Right lobe of liver (tissue), 6 donors: ENCODE results near the gene WNK1. TPM values are rescaled to one million over a fixed set of nuclear protein-coding genes. Genes with fewer than 3 reads are reported as not detected.

Source experiments
- ATAC-seq, 4 donors: fragments of 200-7000 bp; cut with Tn5 transposase; one replicate each; pipeline ENCODE4 v1.9.1; 2020; ENCODE audit warnings: mild to moderate bottlenecking in 4 of 4, moderate library complexity in 4 of 4
- DNase-seq, 3 donors: peaks; one replicate each; pipeline ENCODE4 v3.0.0-alpha.2; 2020
- H3K27ac ChIP-seq, 3 donors: fragments of 200-600 bp; one replicate each; pipeline ENCODE4 v1.8.0; 2022
- H3K27me3 ChIP-seq, 2 donors: fragments of 200-600 bp; one replicate each; pipeline ENCODE4 v1.8.0; 2022
- H3K36me3 ChIP-seq, 4 donors: fragments of 200-600 bp; sonication (generic) in 1 of 4; one replicate each; pipeline versions ENCODE4 v1.5.1 to v1.8.0; 2017 to 2022; ENCODE audit warnings: control low read depth in 1 of 4
- H3K4me1 ChIP-seq, 4 donors: fragments of 200-600 bp; sonication (generic) in 1 of 4; one replicate each; pipeline versions ENCODE4 v1.5.1 to v1.8.0; 2017 to 2022; ENCODE audit warnings: control low read depth in 1 of 4
- H3K4me3 ChIP-seq, 3 donors: fragments of 200-600 bp; one replicate each; pipeline ENCODE4 v1.8.0; 2022
- H3K9me3 ChIP-seq, 4 donors: fragments of 200-600 bp; sonication (generic) in 1 of 4; one replicate each; pipeline versions ENCODE4 v1.5.1 to v1.8.0; 2017 to 2022; ENCODE audit warnings: control low read depth in 1 of 4
- POLR2A ChIP-seq: fragments of 450-650 bp; IDR thresholded peaks from one replicate; pipeline ENCODE4 v1.6.1; 2017; ENCODE audit warnings: antibody characterized with exemption, mild to moderate bottlenecking
- WGBS: methylation state at CpG from one replicate; pipeline ENCODE4 v1.1.6; 2018; ENCODE audit warnings: low coverage, low lambda C conversion rate; ENCODE audit not compliant: insufficient coverage; ENCODE audit errors: missing lambda C conversion rate; 5-methylcytosine and 5-hydroxymethylcytosine counted together
- intact Hi-C, 2 donors: fragments of 100-400 bp; cut with DNase I; formaldehyde crosslinking; loops; one replicate each; pipeline versions ENCODE4 v1.11.2 to v1.14.1; 2022
- total RNA-seq, 6 experiments: library from RNA; depleted of rRNA in 2 of 6; stranded (reverse); fragments of >200 nt in 2 of 6; fragmentation: NEBNext Ultra II Directional in 3 of 6; extraction: Animal tissue kit (Norgen Biotek cat#: 25700) in 3 of 6; gene quantifications; one replicate each; pipeline versions ENCODE4 v1.1.0 to v1.2.4, GENCODE V29; 2016 to 2023
- TF ChIP-seq, protein P1 (sequence below), 4 donors: fragments of 200-600 bp in 3 of 4; fragments of 450-650 bp in 1 of 4; IDR thresholded peaks; one replicate each; pipeline versions ENCODE4 v1.5.1 to v1.8.0; 2016 to 2022; ENCODE audit warnings: antibody characterized with exemption in 4 of 4, mild to moderate bottlenecking in 2 of 4
- donor health status: DM: no; HTN: yes; CAD: no.
- donor health status: DM: no; HTN: no; CAD: no.
- donor health status: DM: no; HTN: no; CAD: no.
- donor health status: DM: no; HTN: yes; CAD: no.
- donor health status: DM: no; HTN: yes; CAD: no.

The WNK1 gene
- total RNA-seq, 6 experiments from 2014 or later = 72.0 to 115 (median 93.1) TPM

DNA sequence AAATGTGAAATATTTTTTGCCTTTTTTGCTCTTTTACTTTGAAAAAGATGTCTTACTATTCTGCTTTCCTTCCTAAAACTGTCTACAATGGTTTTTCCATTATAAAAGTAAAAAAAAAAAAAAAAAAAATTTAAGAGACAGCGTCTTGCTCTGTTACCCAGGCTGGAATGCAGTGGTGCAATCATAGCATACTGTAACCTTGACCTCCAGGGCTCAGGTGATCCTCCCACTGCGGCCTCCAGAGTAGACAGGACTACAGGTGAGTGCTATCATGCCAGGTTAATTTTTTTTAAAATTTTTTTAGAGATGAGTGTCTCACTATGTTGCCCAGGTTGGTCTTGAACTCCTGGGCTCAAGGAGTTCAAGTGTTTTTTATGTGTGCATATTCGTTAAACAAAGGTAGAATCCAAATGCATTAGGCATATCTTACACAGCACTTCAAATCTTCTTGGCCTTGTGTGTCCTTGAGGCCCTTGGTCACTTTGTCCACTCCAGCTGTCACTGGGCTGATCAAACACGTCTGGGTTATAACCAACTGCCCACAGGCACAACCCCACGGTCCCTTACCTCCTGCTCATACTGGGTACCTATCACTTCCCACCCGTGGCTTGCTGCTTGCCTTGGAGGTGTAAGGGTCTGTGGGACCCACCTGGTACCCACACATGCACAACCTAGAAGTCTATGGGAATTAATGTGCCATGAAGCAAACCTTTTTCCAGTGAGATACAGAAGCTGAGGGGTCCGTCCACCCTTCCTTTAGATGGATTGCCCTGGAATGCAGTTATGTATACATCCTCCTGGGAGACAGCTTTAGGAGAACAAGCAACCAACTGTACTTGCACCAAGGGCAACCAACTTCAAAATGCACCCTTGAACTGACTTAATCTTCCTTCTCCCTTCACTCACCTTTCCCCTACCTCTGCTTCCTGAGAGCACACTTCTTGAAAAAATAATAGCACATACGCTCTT lies 184.3 kb downstream of the WNK1 start:
- Histone ChIP-seq H3K27ac (no peak overlapping the region), H3K4me3 (no peak overlapping the region), H3K4me1 (no peaks in the 10 kb centered on the region), H3K36me3 (peaks cover 0 to under 1% (median 0%) of the 10 kb centered on the region in 4 donors), H3K9me3 (no peaks in the 10 kb centered on the region), H3K27me3 (no peaks in the 10 kb centered on the region)
- 88% methylated on average over 7 of the region's 8 CpGs for WGBS
- DNase-seq = no peak
- intact Hi-C loops = no loop called here
- no peak for ATAC-seq
- TF ChIP-seq, protein P1, sequence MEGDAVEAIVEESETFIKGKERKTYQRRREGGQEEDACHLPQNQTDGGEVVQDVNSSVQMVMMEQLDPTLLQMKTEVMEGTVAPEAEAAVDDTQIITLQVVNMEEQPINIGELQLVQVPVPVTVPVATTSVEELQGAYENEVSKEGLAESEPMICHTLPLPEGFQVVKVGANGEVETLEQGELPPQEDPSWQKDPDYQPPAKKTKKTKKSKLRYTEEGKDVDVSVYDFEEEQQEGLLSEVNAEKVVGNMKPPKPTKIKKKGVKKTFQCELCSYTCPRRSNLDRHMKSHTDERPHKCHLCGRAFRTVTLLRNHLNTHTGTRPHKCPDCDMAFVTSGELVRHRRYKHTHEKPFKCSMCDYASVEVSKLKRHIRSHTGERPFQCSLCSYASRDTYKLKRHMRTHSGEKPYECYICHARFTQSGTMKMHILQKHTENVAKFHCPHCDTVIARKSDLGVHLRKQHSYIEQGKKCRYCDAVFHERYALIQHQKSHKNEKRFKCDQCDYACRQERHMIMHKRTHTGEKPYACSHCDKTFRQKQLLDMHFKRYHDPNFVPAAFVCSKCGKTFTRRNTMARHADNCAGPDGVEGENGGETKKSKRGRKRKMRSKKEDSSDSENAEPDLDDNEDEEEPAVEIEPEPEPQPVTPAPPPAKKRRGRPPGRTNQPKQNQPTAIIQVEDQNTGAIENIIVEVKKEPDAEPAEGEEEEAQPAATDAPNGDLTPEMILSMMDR (IDR thresholded peaks at IDR 0.05) = no peak
- no peak for TF ChIP-seq POLR2A

- Histone ChIP-seq H3K4me1 (no peaks in the 10 kb centered on the region), H3K36me3 (no peaks in the 10 kb centered on the region), H3K27ac (no peak overlapping the region), H3K4me3 (no peak overlapping the region), H3K9me3 (no peaks in the 10 kb centered on the region), H3K27me3 (no peaks in the 10 kb centered on the region)
- DNase-seq = no peak
- ATAC-seq = no peak
- intact Hi-C loops = no loop called here
- no peak for TF ChIP-seq POLR2A
- TF ChIP-seq, protein P1 (IDR thresholded peaks at IDR 0.05) = no peak
- WGBS = 93% methylated on average over 3 of the region's 3 CpGs
Measured at GRCh38 chr12:938810-939209, 186.4 kb downstream of the WNK1 start.

DNA sequence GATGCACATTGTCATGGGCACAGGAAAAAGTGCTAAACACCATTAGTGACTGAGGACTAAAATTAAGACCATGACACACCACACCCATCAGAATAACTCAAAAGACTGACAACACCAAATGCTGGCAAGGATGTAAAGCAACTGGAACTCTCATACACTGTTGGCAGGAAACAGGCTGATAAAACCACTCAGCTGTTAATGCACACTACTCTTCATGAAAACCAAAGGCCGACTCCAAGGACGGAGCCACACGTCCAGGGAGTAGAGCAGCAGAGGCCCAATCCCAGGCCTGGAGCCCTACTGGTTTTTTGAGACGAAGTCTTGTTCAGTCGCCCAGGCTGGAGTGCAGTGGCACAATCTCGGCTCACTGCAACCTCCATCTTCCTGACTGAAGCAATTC lies 190.7 kb downstream of the WNK1 start:
- WGBS = 80% methylated on average over 1 of the region's 6 CpGs
- Histone ChIP-seq H3K36me3 (no peaks in the 10 kb centered on the region), H3K27ac (no peak overlapping the region), H3K4me3 (no peak overlapping the region), H3K4me1 (peaks cover 0 to 2% (median 0%) of the 10 kb centered on the region in 4 donors), H3K9me3 (no peaks in the 10 kb centered on the region), H3K27me3 (no peaks in the 10 kb centered on the region)
- DNase-seq (no peak), ATAC-seq (no peak)
- TF ChIP-seq POLR2A = no peak
- TF ChIP-seq, protein P1 (IDR thresholded peaks at IDR 0.05) = no peak
- intact Hi-C loops = no loop called here

GRCh38 chr12:944211-944610 lies 191.8 kb downstream of the WNK1 start:
- Histone ChIP-seq H3K9me3 (no peaks in the 10 kb centered on the region), H3K4me3 (no peak overlapping the region), H3K36me3 (no peaks in the 10 kb centered on the region), H3K27ac (no peak overlapping the region), H3K27me3 (no peaks in the 10 kb centered on the region), H3K4me1 (peaks cover 0 to 10% (median 0%) of the 10 kb centered on the region in 4 donors)
- TF ChIP-seq, protein P1 (IDR thresholded peaks at IDR 0.05) = no peak
- TF ChIP-seq POLR2A = no peak
- no peak for DNase-seq
- intact Hi-C loops = no loop called here
- no peak for ATAC-seq
- WGBS = 83% methylated on average over 7 of the region's 7 CpGs
